MM.1S (cell line): ENCODE measurements around the gene PYM1.

Experiments
- CTCF ChIP-seq: fragments of 300-600 bp; sonication (generic); IDR thresholded peaks from 2 replicates; pipeline ENCODE4 v1.5.1; 2016; ENCODE audit warnings: antibody characterized with exemption, low read length, mixed read lengths
- EZH2 ChIP-seq: fragments of 300-600 bp; sonication (generic); optimal IDR thresholded peaks from 2 replicates; pipeline ENCODE3; 2017; ENCODE audit warnings: low read depth, mild to moderate bottlenecking, antibody characterized with exemption, low read length, mixed read lengths
- EZH2phosphoT487 ChIP-seq: fragments of 300-600 bp; sonication (generic); IDR thresholded peaks from 2 replicates; pipeline ENCODE4 v1.6.1; 2018; ENCODE audit warnings: antibody characterized with exemption, low read length

GRCh38 chr12:55912908-55913307 is 14.8 kb downstream of the PYM1 start:
- no peak for TF ChIP-seq CTCF
- no peak for TF ChIP-seq EZH2
- TF ChIP-seq EZH2phosphoT487, result no peak
